ENCODE measurements around the gene PARD3B.

The PARD3B gene

DNA sequence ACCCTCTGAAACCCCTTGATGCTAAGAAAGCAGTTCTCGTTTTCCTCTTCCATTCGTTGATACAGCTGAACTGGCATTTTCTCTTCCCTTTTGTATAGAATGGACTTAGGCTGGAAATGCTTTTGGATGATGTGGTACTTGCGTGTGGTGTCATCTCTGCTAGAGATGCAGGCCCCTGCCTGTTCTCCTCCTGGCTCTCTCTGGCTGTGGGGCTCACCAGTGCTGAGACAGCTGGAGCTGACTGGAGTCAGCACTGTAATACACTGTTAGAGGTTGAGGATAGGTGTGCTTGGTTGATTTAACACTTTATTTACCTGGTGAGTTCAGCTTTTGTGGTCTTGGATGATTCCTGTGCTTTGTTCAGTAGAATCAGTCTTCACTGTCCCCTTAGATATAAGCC is 30.2 kb downstream of the PARD3B start:
- Histone ChIP-seq H3K9me3 (ENCODE audit: insufficient read depth, low read length, severe bottlenecking) (no peaks in the 10 kb centered on the region), H3K27ac (ENCODE audit: low read length) (no peak overlapping the region), H3K4me1 (ENCODE audit: insufficient read depth, low read length) (no peaks in the 10 kb centered on the region), H4K20me1 (ENCODE audit: insufficient read depth, low read length) (no peaks in the 10 kb centered on the region), H3K9ac (ENCODE audit: low read depth, low read length) (no peak overlapping the region), H3K36me3 (ENCODE audit: insufficient read depth, low read length) (no peaks in the 10 kb centered on the region), H3K4me3 (ENCODE audit: low read depth in 1 of 2, low read length in 2 of 2) (no peak overlapping the region), H3K79me2 (ENCODE audit: insufficient read depth, low read length) (no peaks in the 10 kb centered on the region), H3K27me3 (ENCODE audit: insufficient read depth, low read length, poor library complexity) (peaks cover 4% of the 10 kb centered on the region), H3K4me2 (ENCODE audit: insufficient read depth, low read length) (no peak overlapping the region), H2AFZ (ENCODE audit: low read depth, low read length) (no peak overlapping the region)
- ATAC-seq (ENCODE audit: insufficient read depth, low read depth) (no peak), DNase-seq (no peak)
- TF ChIP-seq, protein P1, sequence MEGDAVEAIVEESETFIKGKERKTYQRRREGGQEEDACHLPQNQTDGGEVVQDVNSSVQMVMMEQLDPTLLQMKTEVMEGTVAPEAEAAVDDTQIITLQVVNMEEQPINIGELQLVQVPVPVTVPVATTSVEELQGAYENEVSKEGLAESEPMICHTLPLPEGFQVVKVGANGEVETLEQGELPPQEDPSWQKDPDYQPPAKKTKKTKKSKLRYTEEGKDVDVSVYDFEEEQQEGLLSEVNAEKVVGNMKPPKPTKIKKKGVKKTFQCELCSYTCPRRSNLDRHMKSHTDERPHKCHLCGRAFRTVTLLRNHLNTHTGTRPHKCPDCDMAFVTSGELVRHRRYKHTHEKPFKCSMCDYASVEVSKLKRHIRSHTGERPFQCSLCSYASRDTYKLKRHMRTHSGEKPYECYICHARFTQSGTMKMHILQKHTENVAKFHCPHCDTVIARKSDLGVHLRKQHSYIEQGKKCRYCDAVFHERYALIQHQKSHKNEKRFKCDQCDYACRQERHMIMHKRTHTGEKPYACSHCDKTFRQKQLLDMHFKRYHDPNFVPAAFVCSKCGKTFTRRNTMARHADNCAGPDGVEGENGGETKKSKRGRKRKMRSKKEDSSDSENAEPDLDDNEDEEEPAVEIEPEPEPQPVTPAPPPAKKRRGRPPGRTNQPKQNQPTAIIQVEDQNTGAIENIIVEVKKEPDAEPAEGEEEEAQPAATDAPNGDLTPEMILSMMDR (IDR thresholded peaks at IDR 0.05; ENCODE audit: borderline replicate concordance, extremely low read depth, low read length, poor library complexity, severe bottlenecking) = no peak
- TF ChIP-seq EZH2 (IDR thresholded peaks at IDR 0.05; ENCODE audit: borderline replicate concordance, low read depth, low read length, severe bottlenecking) = no peak

DNA sequence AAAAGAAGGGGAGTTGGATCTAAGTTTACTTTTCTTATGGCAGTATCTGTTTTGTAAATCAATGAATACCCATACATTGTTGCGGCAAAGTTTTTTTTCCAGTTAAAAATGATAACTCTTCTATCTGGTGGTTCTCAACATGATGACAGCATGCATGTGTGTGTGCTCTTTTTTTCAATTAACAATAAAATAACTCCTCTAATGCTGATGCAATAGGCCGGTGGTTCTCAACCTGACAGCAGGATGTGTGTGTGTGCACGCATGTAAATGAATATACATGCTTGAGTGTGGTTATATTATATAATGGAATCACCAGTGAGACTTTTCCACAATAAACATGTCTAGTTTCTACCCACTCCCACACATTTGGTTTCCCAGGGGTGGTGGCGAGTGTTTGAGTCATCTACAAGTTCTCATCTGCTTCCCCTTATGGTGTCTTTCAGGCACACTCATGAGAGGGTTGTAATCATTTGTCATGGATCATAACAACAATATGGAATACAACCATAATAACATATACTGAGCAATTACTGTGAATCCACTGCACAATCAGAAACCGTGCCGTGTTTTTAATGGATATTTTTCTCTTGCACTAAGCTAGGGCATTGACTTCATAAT is 31.2 kb downstream of the PARD3B start:
- no peaks in the 10 kb centered on the region for H3K9me3 ChIP-seq (ENCODE audit: insufficient read depth, low read length, severe bottlenecking)
- H3K9ac ChIP-seq (ENCODE audit: low read depth, low read length) = no peak overlapping the region
- no peaks in the 10 kb centered on the region for H3K79me2 ChIP-seq (ENCODE audit: insufficient read depth, low read length)
- ATAC-seq (ENCODE audit: insufficient read depth, low read depth) (no peak), DNase-seq (no peak)
- H3K27ac ChIP-seq (ENCODE audit: low read length) = no peak overlapping the region
- H4K20me1 ChIP-seq (ENCODE audit: insufficient read depth, low read length) = no peaks in the 10 kb centered on the region
- peaks cover 4% of the 10 kb centered on the region for H3K27me3 ChIP-seq (ENCODE audit: insufficient read depth, low read length, poor library complexity)
- no peak overlapping the region for H3K4me2 ChIP-seq (ENCODE audit: insufficient read depth, low read length)
- no peaks in the 10 kb centered on the region for H3K4me1 ChIP-seq (ENCODE audit: insufficient read depth, low read length)
- TF ChIP-seq, protein P1 (IDR thresholded peaks at IDR 0.05; ENCODE audit: borderline replicate concordance, extremely low read depth, low read length, poor library complexity, severe bottlenecking) = no peak
- no peak for TF ChIP-seq EZH2 (IDR thresholded peaks at IDR 0.05; ENCODE audit: borderline replicate concordance, low read depth, low read length, severe bottlenecking)
- no peak overlapping the region for H2AFZ ChIP-seq (ENCODE audit: low read depth, low read length)
- no peaks in the 10 kb centered on the region for H3K36me3 ChIP-seq (ENCODE audit: insufficient read depth, low read length)
- H3K4me3 ChIP-seq (ENCODE audit: low read depth in 1 of 2, low read length in 2 of 2) = no peak overlapping the region

DNA sequence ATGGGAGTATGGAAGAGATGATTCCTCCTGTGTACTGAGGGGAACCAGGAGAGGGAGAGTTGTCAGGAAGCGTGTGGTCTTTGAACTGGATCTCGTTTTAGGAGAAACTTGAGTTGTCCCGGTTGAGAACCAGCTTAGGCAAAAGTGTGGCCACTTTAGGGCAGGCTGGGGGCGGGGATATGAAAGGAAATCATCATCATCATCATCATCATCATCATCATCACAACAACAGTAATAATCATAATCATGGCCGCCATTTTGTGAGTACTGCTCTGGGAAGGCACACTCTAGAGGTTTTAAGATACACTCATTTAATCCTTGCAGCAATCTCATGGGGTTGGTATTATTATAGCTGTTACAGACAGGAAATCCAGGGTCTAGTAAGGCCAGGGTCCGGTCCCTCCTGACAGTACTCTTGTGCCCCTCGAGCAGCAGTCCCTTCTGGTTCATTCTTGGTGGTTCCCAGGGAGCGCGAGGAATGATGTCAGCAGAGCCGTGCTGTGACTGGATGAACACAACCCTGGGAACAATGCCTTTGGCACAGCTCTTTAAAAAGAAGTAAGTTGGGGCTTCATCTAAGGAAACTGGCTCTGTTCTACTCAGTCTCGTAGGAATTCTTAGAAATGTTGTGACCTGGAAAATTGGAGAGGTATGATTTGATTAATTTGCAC is 33.8 kb downstream of the PARD3B start:
- H3K9me3 ChIP-seq (ENCODE audit: insufficient read depth, low read length, severe bottlenecking) = no peaks in the 10 kb centered on the region
- no peak for DNase-seq
- no peak overlapping the region for H3K4me2 ChIP-seq (ENCODE audit: insufficient read depth, low read length)
- no peak overlapping the region for H3K9ac ChIP-seq (ENCODE audit: low read depth, low read length)
- H3K27ac ChIP-seq (ENCODE audit: low read length) = no peak overlapping the region
- no peak for ATAC-seq (ENCODE audit: insufficient read depth, low read depth)
- H3K36me3 ChIP-seq (ENCODE audit: insufficient read depth, low read length) = no peaks in the 10 kb centered on the region
- no peak overlapping the region for H3K4me3 ChIP-seq (ENCODE audit: low read depth in 1 of 2, low read length in 2 of 2)
- H4K20me1 ChIP-seq (ENCODE audit: insufficient read depth, low read length) = no peaks in the 10 kb centered on the region
- no peaks in the 10 kb centered on the region for H3K27me3 ChIP-seq (ENCODE audit: insufficient read depth, low read length, poor library complexity)
- no peaks in the 10 kb centered on the region for H3K79me2 ChIP-seq (ENCODE audit: insufficient read depth, low read length)
- H2AFZ ChIP-seq (ENCODE audit: low read depth, low read length) = no peak overlapping the region
- no peak for TF ChIP-seq EZH2 (IDR thresholded peaks at IDR 0.05; ENCODE audit: borderline replicate concordance, low read depth, low read length, severe bottlenecking)
- TF ChIP-seq, protein P1 (IDR thresholded peaks at IDR 0.05; ENCODE audit: borderline replicate concordance, extremely low read depth, low read length, poor library complexity, severe bottlenecking) = no peak
- no peaks in the 10 kb centered on the region for H3K4me1 ChIP-seq (ENCODE audit: insufficient read depth, low read length)

All from DND-41 (cell line).